ENCODE results near the gene FGGY. TPM values are rescaled to one million over a fixed set of nuclear protein-coding genes. Genes with fewer than 3 reads are reported as not detected.
"Not testable (repeated sequence)": the region's sequence is repeated elsewhere in the genome, so short reads cannot be mapped to it uniquely, and the experiment has no call there.

Gene FGGY
- polyA plus RNA-seq, 1 donor = 11.6 TPM

- no peak for DNase-seq (ENCODE audit: low read depth)
These were observed 141.2 kb downstream of the FGGY start for GRCh38 chr1:59438058-59438560.

GRCh38 chr1:59442492-59442891, 145.6 kb downstream of the FGGY start:
- DNase-seq (ENCODE audit: low read depth) = no peak

- DNase-seq (ENCODE audit: low read depth) = no peak
These were observed 146.4 kb downstream of the FGGY start for GRCh38 chr1:59443310-59443709.

GRCh38 chr1:59444520-59444919, 147.6 kb downstream of the FGGY start:
- no peak for DNase-seq (ENCODE audit: low read depth)

- DNase-seq (ENCODE audit: low read depth) = no peak
These were observed 148.1 kb downstream of the FGGY start for GRCh38 chr1:59445040-59445439.

- no peak for DNase-seq (ENCODE audit: low read depth)
These were observed 149.5 kb downstream of the FGGY start for GRCh38 chr1:59446257-59446901.

- no peak for DNase-seq (ENCODE audit: low read depth)
These were observed 155.1 kb downstream of the FGGY start for GRCh38 chr1:59452026-59452425.

GRCh38 chr1:59452559-59452958, 155.7 kb downstream of the FGGY start:
- no peak for DNase-seq (ENCODE audit: low read depth)

- DNase-seq (ENCODE audit: low read depth) = no peak
These were observed 156.5 kb downstream of the FGGY start for GRCh38 chr1:59453297-59453968.

GRCh38 chr1:59455206-59455605, 158.3 kb downstream of the FGGY start:
- no peak for DNase-seq (ENCODE audit: low read depth)

GRCh38 chr1:59457786-59458185, 160.9 kb downstream of the FGGY start:
- no peak for DNase-seq (ENCODE audit: low read depth)

GRCh38 chr1:59458884-59459283, 162.0 kb downstream of the FGGY start:
- no peak for DNase-seq (ENCODE audit: low read depth)

- not testable (repeated sequence) for DNase-seq (ENCODE audit: low read depth)
These were observed 166.0 kb downstream of the FGGY start for GRCh38 chr1:59462942-59463341.

- DNase-seq (ENCODE audit: low read depth) = not testable (repeated sequence)
These were observed 168.6 kb downstream of the FGGY start for GRCh38 chr1:59465478-59465877.

- DNase-seq (ENCODE audit: low read depth) = no peak
These were observed 172.0 kb downstream of the FGGY start for GRCh38 chr1:59468828-59469428.

- not testable (repeated sequence) for DNase-seq (ENCODE audit: low read depth)
These were observed 175.2 kb downstream of the FGGY start for GRCh38 chr1:59471991-59472570.

- no peak for DNase-seq (ENCODE audit: low read depth)
These were observed 176.9 kb downstream of the FGGY start for GRCh38 chr1:59473831-59474230.

- no peak for DNase-seq (ENCODE audit: low read depth)
These were observed 177.6 kb downstream of the FGGY start for GRCh38 chr1:59474496-59474895.

- no peak for DNase-seq (ENCODE audit: low read depth)
These were observed 178.8 kb downstream of the FGGY start for GRCh38 chr1:59475737-59476136.

- DNase-seq (ENCODE audit: low read depth) = no peak
These were observed 180.4 kb downstream of the FGGY start for GRCh38 chr1:59477286-59477685.

- DNase-seq (ENCODE audit: low read depth) = no peak
These were observed 181.0 kb downstream of the FGGY start for GRCh38 chr1:59477867-59478266.

- no peak for DNase-seq (ENCODE audit: low read depth)
These were observed 181.9 kb downstream of the FGGY start for GRCh38 chr1:59478822-59479221.

Data from forelimb muscle (tissue), 1 donor.